HG03039 (cell line): ENCODE data around the gene SRPK3.
"Not testable (repeated sequence)": the region's sequence is repeated elsewhere in the genome, so short reads cannot be mapped to it uniquely, and the experiment has no call there.

Experiments
- ATAC-seq: cut with Tn5 transposase; IDR thresholded peaks from one replicate; pipeline ENCODE4 v1.9.1; 2021; ENCODE audit warnings: mild to moderate bottlenecking, moderate library complexity; ENCODE audit not compliant: unreplicated experiment

SRPK3 gene

GRCh38 chrX:153780678-153781427, at the start of gene SRPK3:
SRPK3 (plus strand) TSS chrX:153781041; CDS start chrX:153781087, 46 bp downstream.
- ATAC-seq, result no peak

DNA sequence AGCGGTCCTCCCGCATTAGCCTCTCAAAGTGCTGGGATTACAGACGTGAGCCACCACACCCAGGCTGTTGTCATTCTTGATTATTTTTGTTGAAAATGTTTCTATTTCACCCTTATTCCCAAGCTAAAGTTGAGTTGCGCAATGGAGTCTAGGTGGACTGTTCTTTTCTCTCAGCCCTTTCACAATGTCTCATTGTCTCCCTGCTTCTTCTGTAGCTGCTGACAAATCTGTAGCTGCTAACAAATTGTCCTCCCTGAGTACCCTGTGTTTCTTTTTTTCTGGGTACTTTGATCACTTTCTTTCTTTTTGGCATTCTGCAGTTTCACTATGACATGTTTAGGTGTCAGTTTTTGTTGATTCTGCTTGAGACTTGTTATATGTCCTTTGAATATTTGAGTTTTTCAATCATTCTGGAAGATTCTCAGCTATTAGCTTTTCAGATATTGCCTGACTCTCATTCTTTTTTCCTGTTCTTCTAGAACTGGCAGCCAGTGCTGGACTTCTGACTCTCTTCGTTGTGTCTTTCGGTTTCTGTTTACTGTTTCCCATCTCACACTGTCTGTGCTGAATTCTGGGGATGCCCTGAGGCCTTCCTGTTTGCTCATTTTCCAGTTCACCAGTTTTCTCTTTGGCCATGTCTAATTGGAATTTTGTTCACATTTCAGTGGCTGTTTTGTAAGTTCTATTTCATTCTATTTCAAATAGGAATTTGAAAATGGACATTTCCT, 49.6 kb upstream of the SRPK3 start:
- ATAC-seq, result no peak

- ATAC-seq, result no peak
Measured at GRCh38 chrX:153731845-153732215, 49.0 kb upstream of the SRPK3 start.

GRCh38 chrX:153732401-153732800, 48.4 kb upstream of the SRPK3 start:
- ATAC-seq, result no peak

GRCh38 chrX:153733651-153734240, 47.1 kb upstream of the SRPK3 start:
- no peak for ATAC-seq

GRCh38 chrX:153734871-153735270, 46.0 kb upstream of the SRPK3 start:
- ATAC-seq, result no peak

DNA sequence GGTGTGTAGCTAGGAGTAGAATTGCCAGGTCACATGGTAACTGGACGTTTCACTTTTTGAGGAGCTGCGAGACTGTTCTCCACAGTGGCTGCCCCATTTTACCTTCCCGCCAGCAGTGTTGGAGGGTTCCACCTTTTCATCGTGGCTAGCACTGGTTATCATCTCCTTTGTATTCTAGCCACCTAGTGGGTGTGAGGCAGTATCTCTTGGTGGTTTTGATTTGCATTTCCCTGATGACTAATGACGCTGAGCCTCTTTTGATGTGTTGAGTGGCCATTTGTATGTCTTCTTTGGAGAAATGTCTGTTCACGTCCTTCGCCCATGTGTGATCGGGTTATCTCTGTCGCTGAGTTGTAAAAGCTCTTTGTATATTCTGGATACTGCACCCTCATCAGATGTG, 45.6 kb upstream of the SRPK3 start:
- ATAC-seq, result no peak

- no peak for ATAC-seq
Measured at GRCh38 chrX:153736071-153736820, 44.6 kb upstream of the SRPK3 start.

GRCh38 chrX:153736871-153737441, 43.9 kb upstream of the SRPK3 start:
- ATAC-seq, result no peak

GRCh38 chrX:153738056-153738605, 42.7 kb upstream of the SRPK3 start:
- ATAC-seq, result no peak

DNA sequence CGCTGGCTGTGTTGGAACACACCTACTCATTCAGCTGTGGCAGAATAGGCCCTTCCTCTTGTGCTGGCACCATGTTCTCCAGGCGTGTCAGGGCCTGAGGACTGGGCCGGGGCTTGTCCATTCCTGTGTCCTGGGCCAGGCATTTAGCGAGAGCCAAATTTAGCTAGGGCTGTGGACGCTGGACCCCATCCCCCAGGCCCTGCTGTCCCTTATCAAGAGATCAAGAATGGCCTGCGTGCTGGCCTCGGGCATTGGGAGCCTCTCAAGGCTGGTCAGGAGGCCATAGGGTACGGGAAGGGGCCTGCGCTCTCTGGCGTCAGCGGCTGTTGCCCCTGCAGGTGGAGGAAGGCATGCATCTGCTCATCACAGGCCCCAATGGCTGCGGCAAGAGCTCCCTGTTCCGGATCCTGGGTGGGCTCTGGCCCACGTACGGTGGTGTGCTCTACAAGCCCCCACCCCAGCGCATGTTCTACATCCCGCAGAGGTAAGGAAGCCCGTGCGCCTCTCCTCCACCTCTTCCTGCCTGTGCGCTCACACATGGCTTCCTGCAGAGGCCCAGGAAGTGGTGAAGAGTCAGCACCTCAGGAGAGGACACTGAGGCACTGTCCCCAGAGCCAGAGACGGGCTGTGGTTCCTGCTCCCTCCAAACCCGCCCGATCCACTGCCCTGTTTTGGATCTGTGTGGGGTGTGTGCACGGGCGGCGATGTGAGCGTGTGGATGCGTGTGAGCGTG, 40.9 kb upstream of the SRPK3 start:
- ATAC-seq, result no peak

DNA sequence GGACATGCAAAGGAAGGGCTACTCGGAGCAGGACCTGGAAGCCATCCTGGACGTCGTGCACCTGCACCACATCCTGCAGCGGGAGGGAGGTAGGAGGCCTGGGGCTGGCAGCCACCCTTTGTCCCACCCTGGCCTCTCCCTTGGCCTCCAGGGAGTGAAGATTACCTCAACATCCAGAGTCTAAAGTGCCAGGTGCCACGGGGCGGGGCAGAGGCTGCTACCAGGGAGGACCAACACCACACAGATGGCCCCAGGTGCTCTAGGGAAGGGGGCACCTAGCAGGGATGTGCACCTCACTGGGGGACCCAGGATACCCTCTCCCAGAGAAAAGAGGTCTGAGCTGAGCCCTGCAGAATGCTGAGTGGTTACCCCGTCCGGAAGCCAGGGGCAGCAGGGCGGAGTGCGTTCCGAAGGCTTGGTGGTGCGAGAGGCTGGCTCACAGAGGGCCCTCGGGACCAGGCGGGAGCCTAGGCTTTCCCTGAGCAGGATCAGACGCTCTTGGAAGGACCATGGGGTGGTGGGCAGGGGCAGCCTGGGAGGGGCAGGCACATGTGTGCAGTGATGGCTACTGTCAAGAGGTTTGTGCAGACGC, 40.1 kb upstream of the SRPK3 start:
- no peak for ATAC-seq

GRCh38 chrX:153741446-153741845, 39.4 kb upstream of the SRPK3 start:
- no peak for ATAC-seq

DNA sequence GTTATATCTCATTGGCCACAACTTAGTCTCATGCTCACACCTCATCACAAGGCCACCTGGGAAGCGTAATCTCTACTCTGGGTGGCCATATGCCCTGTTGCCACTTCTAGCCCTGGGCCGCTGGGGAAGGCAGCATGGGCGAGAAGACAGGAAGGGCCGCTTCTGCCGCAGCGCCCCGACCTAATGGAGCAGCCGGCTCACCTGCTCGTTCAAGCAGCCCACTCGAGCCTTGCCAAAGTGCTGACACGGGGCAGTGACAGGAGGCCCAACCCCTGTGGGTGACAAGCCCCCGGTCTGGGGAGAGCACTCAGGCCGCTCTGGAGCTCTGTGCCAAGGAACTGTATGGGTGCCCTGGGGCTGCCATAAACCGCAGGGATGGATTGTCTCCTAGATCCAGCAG, 38.7 kb upstream of the SRPK3 start:
- ATAC-seq, result not testable (repeated sequence)

DNA sequence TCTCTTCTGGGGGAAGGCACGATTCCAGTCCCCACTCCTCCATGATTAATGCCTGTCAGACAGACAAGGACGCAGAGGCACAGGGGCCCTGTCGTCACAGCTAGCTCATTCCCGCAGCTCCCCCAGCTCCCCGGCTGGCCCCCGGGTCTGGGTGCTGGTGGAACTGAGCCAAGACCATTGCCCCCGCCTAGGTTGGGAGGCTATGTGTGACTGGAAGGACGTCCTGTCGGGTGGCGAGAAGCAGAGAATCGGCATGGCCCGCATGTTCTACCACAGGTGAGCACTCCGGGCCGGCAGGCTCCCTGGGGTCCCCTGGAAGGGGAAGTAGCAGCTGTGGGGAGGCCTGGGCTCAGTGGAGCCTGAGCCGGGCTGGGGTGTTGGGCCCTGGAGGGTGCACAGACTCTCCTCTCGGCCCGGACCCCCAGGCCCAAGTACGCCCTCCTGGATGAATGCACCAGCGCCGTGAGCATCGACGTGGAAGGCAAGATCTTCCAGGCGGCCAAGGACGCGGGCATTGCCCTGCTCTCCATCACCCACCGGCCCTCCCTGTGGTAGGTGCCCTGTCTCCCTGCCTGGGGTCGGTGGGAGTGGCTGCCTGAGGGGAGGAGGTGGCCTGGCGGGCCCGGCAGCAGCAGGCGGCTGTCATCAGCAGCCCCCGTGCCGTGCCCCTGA, 37.9 kb upstream of the SRPK3 start:
- not testable (repeated sequence) for ATAC-seq

DNA sequence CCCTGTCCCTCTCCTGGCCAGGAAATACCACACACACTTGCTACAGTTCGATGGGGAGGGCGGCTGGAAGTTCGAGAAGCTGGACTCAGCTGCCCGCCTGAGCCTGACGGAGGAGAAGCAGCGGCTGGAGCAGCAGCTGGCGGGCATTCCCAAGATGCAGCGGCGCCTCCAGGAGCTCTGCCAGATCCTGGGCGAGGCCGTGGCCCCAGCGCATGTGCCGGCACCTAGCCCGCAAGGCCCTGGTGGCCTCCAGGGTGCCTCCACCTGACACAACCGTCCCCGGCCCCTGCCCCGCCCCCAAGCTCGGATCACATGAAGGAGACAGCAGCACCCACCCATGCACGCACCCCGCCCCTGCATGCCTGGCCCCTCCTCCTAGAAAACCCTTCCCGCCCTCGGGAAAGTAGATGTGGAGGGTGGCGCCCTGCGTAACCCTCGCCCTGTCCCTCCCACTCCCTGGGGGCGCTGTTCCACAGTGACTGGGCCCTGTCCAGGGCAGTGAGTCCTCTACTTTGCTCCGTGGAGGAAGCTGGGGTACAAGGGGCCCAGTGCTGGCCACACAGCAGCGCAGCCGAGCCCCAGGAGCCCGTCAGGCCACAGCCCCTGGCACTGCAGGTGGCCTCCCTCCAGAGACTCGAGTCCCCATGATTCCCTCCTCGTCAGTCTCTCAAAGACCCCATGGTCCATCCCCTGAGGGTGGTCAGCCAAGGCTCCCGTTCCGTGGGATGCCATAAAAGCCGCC, 37.2 kb upstream of the SRPK3 start:
- ATAC-seq, result not testable (repeated sequence)

- ATAC-seq, result no peak
Measured at GRCh38 chrX:153744210-153745066, 36.4 kb upstream of the SRPK3 start.
